ENCODE data around the gene YARS1.

The YARS1 gene

DNA sequence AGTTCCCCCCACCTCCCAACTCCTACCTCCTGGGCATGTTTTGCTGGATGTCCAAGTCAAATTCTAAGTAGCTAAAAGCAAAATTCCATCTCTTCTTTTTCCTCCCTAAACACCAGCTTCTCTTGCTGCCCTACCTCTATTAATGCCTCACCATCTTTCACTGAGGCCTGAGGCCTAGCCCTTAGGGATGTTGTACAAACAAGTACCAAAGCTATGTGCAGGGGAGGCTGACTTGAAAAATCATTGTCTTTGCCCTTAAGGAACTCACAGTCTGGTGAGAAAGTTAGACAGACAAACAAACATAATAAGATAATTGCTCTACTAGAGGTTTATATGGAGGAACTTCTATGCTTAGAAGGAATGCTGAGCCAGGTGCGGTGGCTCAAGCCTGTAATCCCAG, 89.3 kb downstream of the YARS1 start:
- no peak overlapping the region for H3K4me3 ChIP-seq (ENCODE audit: low read depth, low read length)
- no peak for TF ChIP-seq CTCF (IDR thresholded peaks at IDR 0.05; ENCODE audit: low read depth, low read length)

DNA sequence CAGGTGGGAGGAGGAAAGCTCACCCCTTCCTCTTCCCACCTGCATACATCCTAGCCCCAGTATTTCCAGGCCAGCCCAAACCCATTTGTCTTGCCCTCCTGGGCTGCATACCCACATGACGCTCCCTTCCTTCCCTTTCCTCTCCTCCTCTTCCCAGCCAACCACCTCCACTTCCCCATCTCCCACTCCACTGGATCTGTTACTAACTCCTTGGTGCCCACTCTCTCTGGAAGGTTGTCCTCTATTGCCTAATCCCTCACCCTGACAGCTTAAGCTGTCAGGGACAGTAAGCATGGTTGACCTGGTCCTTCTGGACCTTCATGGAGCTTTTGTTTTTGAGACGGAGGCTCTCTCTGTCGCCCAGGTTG, 91.6 kb downstream of the YARS1 start:
- no peak overlapping the region for H3K4me3 ChIP-seq (ENCODE audit: low read depth, low read length)
- TF ChIP-seq CTCF (IDR thresholded peaks at IDR 0.05; ENCODE audit: low read depth, low read length), result no peak
